ENCODE results near the gene CYREN. TPM values are rescaled to one million over a fixed set of nuclear protein-coding genes. Genes with fewer than 3 reads are reported as not detected.
A peak's percentile ranks its signal among the peaks of the same experiment; 100 is the strongest.
"Not testable (repeated sequence)": the region's sequence is repeated elsewhere in the genome, so short reads cannot be mapped to it uniquely, and the experiment has no call there.

The CYREN gene
- total RNA-seq, 4 donors from 2014 or later = 40.3 to 54.4 (median 46.8) TPM

DNA sequence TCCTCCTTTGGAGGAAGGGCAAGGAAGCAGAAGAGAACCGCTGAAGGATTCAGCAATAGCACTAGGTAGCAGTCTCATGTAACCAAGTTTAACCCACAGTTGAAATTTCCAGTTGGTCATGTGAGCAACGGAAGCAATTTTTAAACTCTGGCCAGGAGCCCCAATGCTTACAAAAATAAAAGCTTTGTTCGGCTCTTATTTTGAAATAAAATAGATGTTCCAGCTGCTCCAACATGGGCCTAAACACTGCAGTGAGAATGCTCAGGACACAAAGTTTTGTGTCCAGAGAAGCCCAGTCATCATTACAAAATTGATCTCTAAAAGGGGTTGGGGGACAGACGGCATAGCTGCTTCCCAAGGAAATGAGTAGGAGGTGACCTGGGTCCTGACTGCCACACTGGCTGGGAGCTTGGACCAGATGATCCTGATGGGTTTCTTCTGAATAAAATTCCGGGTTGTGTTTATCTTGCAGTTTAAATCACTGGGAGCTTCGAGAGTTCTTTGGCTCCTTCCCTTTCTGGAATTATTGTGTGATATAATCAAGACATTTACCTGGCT, 23.1 kb downstream of the CYREN start:
- TF ChIP-seq POLR2A (IDR thresholded peaks at IDR 0.05) = no peak
- DNase-seq = no peak
- 28 to 40% methylated on average over 6 of the region's 6 CpGs for WGBS, 2 donors
- Histone ChIP-seq H3K27ac (peak overlapping the region; percentile 78 to 96 (median 90)), H3K36me3 (no peaks in the 10 kb centered on the region), H3K9me3 (no peaks in the 10 kb centered on the region), H3K4me3 (replicated peaks in 1 of 3) (peak overlapping the region in 1 of 3 donors; percentile 20), H3K4me1 (no peaks in the 10 kb centered on the region), H3K27me3 (no peaks in the 10 kb centered on the region)
- intact Hi-C loops (cut with DNase I) = no loop called here

DNA sequence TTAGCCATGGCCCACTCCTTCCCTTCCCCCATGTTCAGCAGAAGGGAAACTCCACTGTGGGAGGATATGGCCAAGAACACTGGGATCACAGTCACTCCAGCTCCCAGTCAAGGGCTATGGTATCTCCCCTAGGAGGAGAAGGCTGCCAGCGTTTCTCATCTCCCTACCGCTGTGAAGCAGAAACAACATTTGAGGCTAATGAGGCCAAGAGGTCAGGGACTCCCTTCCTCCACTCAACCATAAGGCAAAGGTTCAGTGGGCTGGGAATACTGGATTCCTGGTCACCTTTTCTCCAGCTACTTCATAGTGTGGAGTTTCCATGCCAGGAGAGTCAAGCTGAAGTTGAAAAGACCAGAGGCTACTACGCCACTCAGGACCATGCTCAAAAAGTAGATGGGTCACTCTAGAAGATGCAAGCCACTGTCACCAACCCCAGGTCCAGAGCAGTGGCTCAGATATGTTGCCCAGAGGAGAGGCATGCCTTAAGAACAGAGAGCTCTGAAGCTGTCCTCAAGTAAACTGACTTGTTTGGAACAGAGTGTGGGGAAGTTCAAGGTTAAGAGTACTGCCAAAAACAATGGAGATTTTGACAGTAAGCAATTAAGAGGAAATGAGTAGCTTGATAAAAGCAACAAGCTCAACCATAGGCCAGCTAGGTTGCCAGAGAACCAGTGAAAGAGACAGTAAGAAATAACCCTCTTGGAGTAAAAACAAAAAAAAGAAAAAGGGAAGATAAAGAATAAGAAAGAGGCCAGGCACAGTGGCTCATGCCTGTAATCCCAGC, 26.4 kb downstream of the CYREN start:
- 44 to 62% methylated on average over 3 of the region's 3 CpGs for WGBS, 2 donors
- DNase-seq = no peak
- Histone ChIP-seq H3K36me3 (no peaks in the 10 kb centered on the region), H3K4me1 (no peaks in the 10 kb centered on the region), H3K27me3 (no peaks in the 10 kb centered on the region), H3K27ac (no peak overlapping the region), H3K9me3 (no peaks in the 10 kb centered on the region), H3K4me3 (replicated peaks in 1 of 3) (no peak overlapping the region)
- TF ChIP-seq POLR2A (IDR thresholded peaks at IDR 0.05) = no peak
- TF ChIP-seq, protein P1, sequence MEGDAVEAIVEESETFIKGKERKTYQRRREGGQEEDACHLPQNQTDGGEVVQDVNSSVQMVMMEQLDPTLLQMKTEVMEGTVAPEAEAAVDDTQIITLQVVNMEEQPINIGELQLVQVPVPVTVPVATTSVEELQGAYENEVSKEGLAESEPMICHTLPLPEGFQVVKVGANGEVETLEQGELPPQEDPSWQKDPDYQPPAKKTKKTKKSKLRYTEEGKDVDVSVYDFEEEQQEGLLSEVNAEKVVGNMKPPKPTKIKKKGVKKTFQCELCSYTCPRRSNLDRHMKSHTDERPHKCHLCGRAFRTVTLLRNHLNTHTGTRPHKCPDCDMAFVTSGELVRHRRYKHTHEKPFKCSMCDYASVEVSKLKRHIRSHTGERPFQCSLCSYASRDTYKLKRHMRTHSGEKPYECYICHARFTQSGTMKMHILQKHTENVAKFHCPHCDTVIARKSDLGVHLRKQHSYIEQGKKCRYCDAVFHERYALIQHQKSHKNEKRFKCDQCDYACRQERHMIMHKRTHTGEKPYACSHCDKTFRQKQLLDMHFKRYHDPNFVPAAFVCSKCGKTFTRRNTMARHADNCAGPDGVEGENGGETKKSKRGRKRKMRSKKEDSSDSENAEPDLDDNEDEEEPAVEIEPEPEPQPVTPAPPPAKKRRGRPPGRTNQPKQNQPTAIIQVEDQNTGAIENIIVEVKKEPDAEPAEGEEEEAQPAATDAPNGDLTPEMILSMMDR (IDR thresholded peaks at IDR 0.05) = no peak
- intact Hi-C loops (cut with DNase I) = no loop called here

DNA sequence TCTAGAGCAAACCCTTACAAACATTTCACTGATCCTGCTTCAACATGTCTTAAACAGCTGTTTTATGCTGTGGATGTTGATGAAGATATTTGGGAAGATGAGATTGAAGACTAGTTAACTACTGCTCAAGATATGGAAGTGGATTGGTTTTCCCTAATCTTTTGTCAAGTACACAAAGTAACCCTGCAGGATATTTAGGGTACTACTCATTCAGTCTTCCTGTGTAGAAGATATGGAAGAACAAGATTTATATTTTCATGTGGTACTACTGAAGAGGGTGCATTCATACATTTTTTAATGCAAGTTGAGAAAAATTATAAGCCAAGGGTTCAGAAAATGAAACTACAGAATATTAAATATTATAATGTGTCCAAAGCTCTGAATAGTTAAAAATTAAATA, 40.9 kb downstream of the CYREN start:
- TF ChIP-seq, protein P1 (IDR thresholded peaks at IDR 0.05) = no peak
- TF ChIP-seq POLR2A (IDR thresholded peaks at IDR 0.05) = no peak
- Histone ChIP-seq H3K27ac (no peak overlapping the region), H3K4me1 (no peaks in the 10 kb centered on the region), H3K4me3 (replicated peaks in 1 of 3) (no peak overlapping the region), H3K9me3 (no peaks in the 10 kb centered on the region), H3K27me3 (no peaks in the 10 kb centered on the region), H3K36me3 (no peaks in the 10 kb centered on the region)
- intact Hi-C loops (cut with DNase I) = no loop called here
- no peak for DNase-seq

DNA sequence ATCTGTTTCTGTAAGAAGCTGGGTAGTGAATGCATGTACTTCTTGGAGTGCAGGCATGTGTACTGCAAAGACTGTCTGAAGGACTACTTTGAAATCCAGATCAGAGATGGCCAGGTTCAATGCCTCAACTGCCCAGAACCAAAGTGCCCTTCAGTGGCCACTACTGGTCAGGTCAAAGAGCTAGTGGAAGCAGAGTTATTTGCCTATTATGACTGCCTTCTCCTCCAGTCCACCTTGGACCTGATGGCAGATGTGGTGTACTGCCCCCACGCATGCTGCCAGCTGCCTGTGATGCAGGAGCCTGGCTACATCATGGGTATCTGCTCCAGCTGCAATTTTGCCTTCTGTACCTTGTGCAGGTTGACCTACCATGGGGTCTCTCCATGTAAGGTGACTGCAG, 41.6 kb downstream of the CYREN start:
- Histone ChIP-seq H3K27ac (no peak overlapping the region), H3K27me3 (no peaks in the 10 kb centered on the region), H3K36me3 (no peaks in the 10 kb centered on the region), H3K4me3 (replicated peaks in 1 of 3) (no peak overlapping the region), H3K4me1 (no peaks in the 10 kb centered on the region), H3K9me3 (no peaks in the 10 kb centered on the region)
- intact Hi-C loops (cut with DNase I) = no loop called here
- DNase-seq = no peak
- 94 to 100% methylated on average over 1 of the region's 1 CpG for WGBS, 2 donors
- no peak for TF ChIP-seq POLR2A (IDR thresholded peaks at IDR 0.05)
- TF ChIP-seq, protein P1 (IDR thresholded peaks at IDR 0.05) = no peak

DNA sequence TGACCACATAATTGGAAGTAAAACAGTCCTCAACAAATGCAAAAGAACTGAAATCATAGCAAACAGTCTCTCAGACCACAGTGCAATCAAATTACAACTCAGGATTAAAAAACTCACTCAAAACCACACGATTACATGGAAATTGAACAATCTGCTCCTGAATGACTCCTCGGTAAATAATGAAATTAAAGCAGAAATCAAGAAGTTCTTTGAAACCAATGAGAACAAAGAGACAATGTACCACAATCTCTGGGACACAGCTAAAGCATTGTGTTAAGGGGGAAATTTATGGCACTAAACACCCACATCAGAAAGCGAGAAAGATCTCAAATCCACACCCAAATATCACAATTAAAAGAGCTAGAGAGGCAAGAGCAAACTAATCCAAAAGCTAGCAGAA, 45.9 kb downstream of the CYREN start:
- H3K9me3 ChIP-seq; DNase-seq; H3K27ac ChIP-seq; H3K4me3 ChIP-seq (replicated peaks in 1 of 3); intact Hi-C loops (cut with DNase I); H3K4me1 ChIP-seq; H3K27me3 ChIP-seq; H3K36me3 ChIP-seq: not testable (repeated sequence)
- WGBS, 2 donors = 86 to 89% methylated on average over 3 of the region's 3 CpGs

DNA sequence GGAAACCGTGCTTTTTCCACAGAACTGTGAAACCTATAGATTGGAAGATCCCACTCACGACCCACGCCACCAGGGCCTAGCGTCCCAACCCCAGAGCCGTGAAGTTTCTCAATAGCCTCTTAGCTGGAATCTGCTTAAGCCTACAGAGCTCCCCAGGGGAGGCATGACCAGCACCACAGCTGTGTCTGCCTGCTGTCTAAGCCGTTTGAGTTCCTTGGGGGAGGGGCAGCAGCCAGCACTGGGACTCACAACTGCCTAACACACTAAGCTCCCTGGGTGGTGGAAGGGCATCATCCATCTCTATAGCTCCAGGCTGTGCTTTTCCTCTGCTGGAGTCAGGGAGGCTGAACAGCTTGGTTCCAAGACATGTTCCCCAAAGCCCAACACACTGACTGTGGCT, 48.6 kb downstream of the CYREN start:
- H3K4me1 ChIP-seq = no peaks in the 10 kb centered on the region
- H3K27ac ChIP-seq = no peak overlapping the region
- H3K4me3 ChIP-seq (replicated peaks in 1 of 3) = no peak overlapping the region
- 59 to 61% methylated on average over 6 of the region's 6 CpGs for WGBS, 2 donors
- DNase-seq = no peak
- no peaks in the 10 kb centered on the region for H3K36me3 ChIP-seq
- no peak for TF ChIP-seq POLR2A (IDR thresholded peaks at IDR 0.05)
- TF ChIP-seq, protein P1 (IDR thresholded peaks at IDR 0.05) = no peak
- H3K27me3 ChIP-seq = no peaks in the 10 kb centered on the region
- intact Hi-C loops (cut with DNase I) = no loop called here
- no peaks in the 10 kb centered on the region for H3K9me3 ChIP-seq

All from thyroid gland (tissue), 4 donors.